H1 (cell line): ENCODE results near the gene RCSD1. TPM values are rescaled to one million over a fixed set of nuclear protein-coding genes. Genes with fewer than 3 reads are reported as not detected.

Experiments
- CHD7 ChIP-seq: fragments of 300-600 bp; sonication (generic); IDR thresholded peaks from 2 replicates; pipeline ENCODE4 v1.7.1; 2012; ENCODE audit warnings: low read length, moderate library complexity, mild to moderate bottlenecking, inconsistent platforms; ENCODE audit not compliant: insufficient replicate concordance
- E2F6 ChIP-seq: IDR thresholded peaks from 2 replicates; pipeline ENCODE4 v1.6.1; 2012; ENCODE audit warnings: inconsistent platforms
- KDM1A ChIP-seq: fragments of 200-600, 300-600 bp; sonication (generic); IDR thresholded peaks from 2 replicates; pipeline ENCODE4 v1.7.1; 2016; ENCODE audit warnings: mild to moderate bottlenecking, low read length, borderline replicate concordance
- RFX5 ChIP-seq: IDR thresholded peaks from 2 replicates; pipeline ENCODE4 v1.6.1; 2011; ENCODE audit warnings: low read depth, low read length, improper control_type of control experiment, borderline replicate concordance
- SIRT6 ChIP-seq: IDR thresholded peaks from one replicate; pipeline ENCODE4 v1.7.1; 2012; ENCODE audit warnings: low read length, inconsistent platforms
- SUZ12 ChIP-seq: fragments of 200-600 bp; sonication (generic); IDR thresholded peaks from 2 replicates; pipeline ENCODE4 v1.6.1; 2012; ENCODE audit warnings: mild to moderate bottlenecking, inconsistent platforms, low read length, moderate library complexity, mixed read lengths
- TCF12 ChIP-seq: IDR thresholded peaks from 2 replicates; pipeline ENCODE4 v1.6.1; 2011; ENCODE audit warnings: low read depth, mild to moderate bottlenecking, low read length
- USF2 ChIP-seq: IDR thresholded peaks from 2 replicates; pipeline ENCODE4 v1.6.1; 2011; ENCODE audit warnings: low read length, improper control_type of control experiment
- polyA plus RNA-seq, 7 experiments: library from polyadenylated mRNA; depleted of rRNA in 3 of 7; stranded (reverse) in 5 of 7; unstranded in 2 of 7; fragments of >200 nt in 5 of 7; fragments of 200-250 nt in 2 of 7; gene quantifications; 1 replicate in 5 of 7; 2 replicates in 1 of 7; 4 replicates in 1 of 7; pipeline versions ENCODE4 v1.2.1 to v1.2.3, GENCODE V29; 2011 to 2013; ENCODE audit warnings: missing spikeins in 2 of 7, mixed read lengths in 2 of 7
- total RNA-seq: library from RNA; stranded (reverse); fragmentation: NEBNext Ultra II Directional; extraction: Animal tissue kit (Norgen Biotek cat#: 25700); gene quantifications from 2 replicates; pipeline ENCODE4 v1.2.1, GENCODE V29; 2021

The RCSD1 gene
- total and polyA plus RNA-seq, 2 of the 8 experiments (the other 6 are each of a cell fraction or from before 2014, with no cell fraction given) = 0.47 to 0.69 TPM

- no peak for TF ChIP-seq CHD7
- no peak for TF ChIP-seq KDM1A
- no peak for TF ChIP-seq SUZ12
- TF ChIP-seq SIRT6 = no peak
- TF ChIP-seq TCF12 = no peak
- no peak for TF ChIP-seq E2F6
- no peak for TF ChIP-seq RFX5
- TF ChIP-seq USF2 = no peak
These were observed 47.1 kb downstream of the RCSD1 start (continued) for GRCh38 chr1:167676916-167677848.
